ENCODE results near the gene ATP6V1F.

Gene ATP6V1F

GRCh38 chr7:128835790-128836641 is 26.6 kb upstream of the ATP6V1F start:
- no peak for DNase-seq

GRCh38 chr7:128836729-128837348 is 25.8 kb upstream of the ATP6V1F start:
- no peak for DNase-seq

GRCh38 chr7:128837521-128837921 is 25.1 kb upstream of the ATP6V1F start:
- no peak for DNase-seq

- DNase-seq = no peak
These were observed 24.4 kb upstream of the ATP6V1F start for GRCh38 chr7:128838109-128838779.

GRCh38 chr7:128838981-128839731 is 23.5 kb upstream of the ATP6V1F start:
- DNase-seq = no peak

GRCh38 chr7:128839751-128840177 is 22.9 kb upstream of the ATP6V1F start:
- no peak for DNase-seq

GRCh38 chr7:128840326-128841170 is 22.1 kb upstream of the ATP6V1F start:
- no peak for DNase-seq

GRCh38 chr7:128841171-128841690 is 21.4 kb upstream of the ATP6V1F start:
- peak; percentile 20 for DNase-seq

- peak; percentile 59 for DNase-seq
These were observed 20.6 kb upstream of the ATP6V1F start for GRCh38 chr7:128841921-128842673.

GRCh38 chr7:128842674-128843641 is 19.7 kb upstream of the ATP6V1F start:
- DNase-seq = no peak

GRCh38 chr7:128843938-128844621 is 18.6 kb upstream of the ATP6V1F start:
- DNase-seq = no peak

- DNase-seq = no peak
These were observed 17.8 kb upstream of the ATP6V1F start for GRCh38 chr7:128844777-128845311.

GRCh38 chr7:128845475-128845874 is 17.2 kb upstream of the ATP6V1F start:
- no peak for DNase-seq

- no peak for DNase-seq
These were observed 16.7 kb upstream of the ATP6V1F start for GRCh38 chr7:128845987-128846386.

GRCh38 chr7:128846781-128847444 is 15.7 kb upstream of the ATP6V1F start:
- no peak for DNase-seq

GRCh38 chr7:128847721-128848211 is 14.9 kb upstream of the ATP6V1F start:
- DNase-seq = no peak

GRCh38 chr7:128848289-128849155 is 14.1 kb upstream of the ATP6V1F start:
- DNase-seq = no peak

Data from CD4-positive, alpha-beta T cell treated with Interleukin-17A for 1 hour (primary cell).